ENCODE results near the gene ANKRD13D. TPM values are rescaled to one million over a fixed set of nuclear protein-coding genes. Genes with fewer than 3 reads are reported as not detected.

The ANKRD13D gene
- polyA plus RNA-seq, 1 experiment, result 14.4 TPM

DNA sequence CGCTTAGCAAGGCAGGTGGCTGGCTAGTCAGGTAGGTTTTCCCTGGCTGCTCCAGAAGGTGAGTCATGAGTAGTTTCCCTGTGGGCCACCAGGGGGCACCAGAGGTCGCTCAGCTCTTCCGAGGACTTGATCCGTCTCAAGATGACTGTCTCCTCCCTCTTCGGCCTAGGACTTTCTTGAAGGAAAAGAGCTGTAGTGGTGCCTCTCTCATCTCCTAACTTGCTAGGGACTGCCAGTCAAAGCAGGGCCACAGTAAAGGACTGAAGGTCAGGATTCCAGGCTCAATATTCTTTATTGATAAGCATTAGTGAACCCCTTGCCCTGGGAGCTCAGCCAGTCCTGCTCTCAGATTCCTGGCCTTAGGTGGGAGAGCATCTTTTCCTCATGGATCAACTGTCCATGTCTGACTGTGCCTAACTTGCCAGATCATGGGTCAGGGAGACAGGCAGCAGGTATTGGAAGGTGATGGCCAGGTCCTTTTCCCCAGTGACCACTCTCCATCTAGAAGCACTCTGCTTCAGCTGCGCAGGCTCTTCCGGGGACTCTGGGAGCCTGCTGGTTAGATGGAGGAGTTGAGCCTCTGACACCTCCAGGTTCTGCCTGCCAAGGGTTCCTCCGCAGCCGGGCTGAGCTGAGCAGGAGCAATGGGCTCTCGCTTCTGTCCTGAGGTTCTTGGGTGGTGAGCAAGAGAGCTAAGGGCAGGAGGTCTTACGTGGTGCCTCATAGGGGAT is 62.3 kb downstream of the ANKRD13D start:
- CTCF ChIA-PET, result interaction anchor here (0.5 to 19.6 kb wide), 30 partner anchors 9 to 1365 kb away, joined by 3 to 716 read pairs (median 5); partner anchors contain the start of genes CLCF1, PPP1CA, RAD9A and RPS6KB2
- peak; percentile 62 for DNase-seq (ENCODE audit: low read depth, low spot score)
- TF ChIP-seq, protein P1, sequence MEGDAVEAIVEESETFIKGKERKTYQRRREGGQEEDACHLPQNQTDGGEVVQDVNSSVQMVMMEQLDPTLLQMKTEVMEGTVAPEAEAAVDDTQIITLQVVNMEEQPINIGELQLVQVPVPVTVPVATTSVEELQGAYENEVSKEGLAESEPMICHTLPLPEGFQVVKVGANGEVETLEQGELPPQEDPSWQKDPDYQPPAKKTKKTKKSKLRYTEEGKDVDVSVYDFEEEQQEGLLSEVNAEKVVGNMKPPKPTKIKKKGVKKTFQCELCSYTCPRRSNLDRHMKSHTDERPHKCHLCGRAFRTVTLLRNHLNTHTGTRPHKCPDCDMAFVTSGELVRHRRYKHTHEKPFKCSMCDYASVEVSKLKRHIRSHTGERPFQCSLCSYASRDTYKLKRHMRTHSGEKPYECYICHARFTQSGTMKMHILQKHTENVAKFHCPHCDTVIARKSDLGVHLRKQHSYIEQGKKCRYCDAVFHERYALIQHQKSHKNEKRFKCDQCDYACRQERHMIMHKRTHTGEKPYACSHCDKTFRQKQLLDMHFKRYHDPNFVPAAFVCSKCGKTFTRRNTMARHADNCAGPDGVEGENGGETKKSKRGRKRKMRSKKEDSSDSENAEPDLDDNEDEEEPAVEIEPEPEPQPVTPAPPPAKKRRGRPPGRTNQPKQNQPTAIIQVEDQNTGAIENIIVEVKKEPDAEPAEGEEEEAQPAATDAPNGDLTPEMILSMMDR (IDR thresholded peaks at IDR 0.05; ENCODE audit: low read depth, low read length), result peak; percentile 93
- POLR2A ChIA-PET, result interaction anchor here (0.6 to 8.7 kb wide), 5 partner anchors 15 to 50 kb away, joined by 3 to 106 read pairs (median 7); partner anchors contain the start of genes CLCF1 and PPP1CA
- H3K4me3 ChIP-seq (ENCODE audit: low read depth, low read length), result no peak overlapping the region; the same call in 1 of the 2 replicates
- no peaks in the 10 kb centered on the region; the same call in 1 of the 2 replicates for H3K9me3 ChIP-seq (ENCODE audit: control insufficient read depth, insufficient read depth, low read length)
- H3K27ac ChIP-seq (ENCODE audit: low read depth, low read length), result no peak overlapping the region
- no peaks in the 10 kb centered on the region for H3K27me3 ChIP-seq (ENCODE audit: control insufficient read depth, insufficient read depth, low read length)

Other genes with a start within 250 kb of the ANKRD13D start
- gene RHOD, start 232.5 kb upstream of the ANKRD13D start, polyA plus RNA-seq (2011; rRNA removed), result 12.9 and 16.9 TPM in 2 replicates
- 52.2 and 53.0 TPM in 2 replicates for gene KDM2A, start 170.0 kb upstream of the ANKRD13D start, polyA plus RNA-seq (2011; rRNA removed)
- 17.3 and 20.2 TPM in 2 replicates for gene GRK2, start 22.8 kb upstream of the ANKRD13D start, polyA plus RNA-seq (2011; rRNA removed)
- gene SSH3, start 14.2 kb downstream of the ANKRD13D start, polyA plus RNA-seq (2011; rRNA removed), result 16.5 and 20.0 TPM in 2 replicates
- gene POLD4, start 64.2 kb downstream of the ANKRD13D start, polyA plus RNA-seq (2011; rRNA removed), result 45.9 and 70.6 TPM in 2 replicates
- gene CLCF1, start 84.3 kb downstream of the ANKRD13D start, polyA plus RNA-seq (2011; rRNA removed), result 11.4 and 12.4 TPM in 2 replicates
- gene RAD9A, start 102.7 kb downstream of the ANKRD13D start, polyA plus RNA-seq (2011; rRNA removed), result 3.2 and 4.1 TPM in 2 replicates
- 116 and 140 TPM in 2 replicates for gene PPP1CA, start 112.6 kb downstream of the ANKRD13D start, polyA plus RNA-seq (2011; rRNA removed)
- not detected in 2 replicates for gene TBC1D10C, start 114.8 kb downstream of the ANKRD13D start, polyA plus RNA-seq (2011; rRNA removed)
- 0.07 and 0.09 TPM in 2 replicates for gene CARNS1, start 126.4 kb downstream of the ANKRD13D start, polyA plus RNA-seq (2011; rRNA removed)
- 36.0 and 37.7 TPM in 2 replicates for gene RPS6KB2, start 139.2 kb downstream of the ANKRD13D start, polyA plus RNA-seq (2011; rRNA removed)
- gene PTPRCAP, start 148.4 kb downstream of the ANKRD13D start, polyA plus RNA-seq (2011; rRNA removed), result 0.07 and 0.12 TPM in 2 replicates
- gene CORO1B, start 154.2 kb downstream of the ANKRD13D start, polyA plus RNA-seq (2011; rRNA removed), result 69.8 and 96.0 TPM in 2 replicates
- not detected in 2 replicates for gene GPR152, start 163.4 kb downstream of the ANKRD13D start, polyA plus RNA-seq (2011; rRNA removed)
- gene CABP4, start 166.1 kb downstream of the ANKRD13D start, polyA plus RNA-seq (2011; rRNA removed), result not detected in 2 replicates
- gene TMEM134, start 179.9 kb downstream of the ANKRD13D start, polyA plus RNA-seq (2011; rRNA removed), result 14.7 and 22.5 TPM in 2 replicates
- 55.3 and 75.7 TPM in 2 replicates for gene AIP, start 193.7 kb downstream of the ANKRD13D start, polyA plus RNA-seq (2011; rRNA removed)
- 6.4 and 8.6 TPM in 2 replicates for gene PITPNM1, start 216.1 kb downstream of the ANKRD13D start, polyA plus RNA-seq (2011; rRNA removed)
- gene CDK2AP2, start 218.9 kb downstream of the ANKRD13D start, polyA plus RNA-seq (2011; rRNA removed), result 11.7 and 17.2 TPM in 2 replicates
- gene CABP2, start 234.1 kb downstream of the ANKRD13D start, polyA plus RNA-seq (2011; rRNA removed), result not detected in 2 replicates

All from AG04450 (cell line).